Gastroesophageal sphincter (tissue), 4 donors: ENCODE results near the gene TMEM74B. TPM values are rescaled to one million over a fixed set of nuclear protein-coding genes. Genes with fewer than 3 reads are reported as not detected.

Experiments used
- ATAC-seq: fragments of 150-250 bp; one replicate; pipeline ENCODE4 v1.9.1; 2016; ENCODE audit warnings: mild to moderate bottlenecking, moderate library complexity
- H3K27ac ChIP-seq, 4 donors: fragments of 200-600 bp; sonication (generic) in 3 of 4; 1 replicate in 3 of 4; 2 replicates in 1 of 4; pipeline ENCODE4 v1.5.1; 2016 to 2019
- H3K27me3 ChIP-seq: fragments of 200-600 bp; sonication (generic); one replicate; pipeline ENCODE4 v1.5.1; 2019
- H3K36me3 ChIP-seq, 2 donors: fragments of 200-600 bp; sonication (generic); one replicate each; pipeline ENCODE4 v1.5.1; 2019; ENCODE audit warnings: control low read depth in 1 of 2
- H3K4me1 ChIP-seq, 3 donors: fragments of 200-600 bp; sonication (generic); 1 replicate in 2 of 3; 2 replicates in 1 of 3; pipeline ENCODE4 v1.5.1; 2016 to 2019; ENCODE audit warnings: control low read depth in 2 of 3
- H3K4me3 ChIP-seq, 2 donors: fragments of 200-600 bp; sonication (generic); one replicate each; pipeline ENCODE4 v1.5.1; 2019; ENCODE audit warnings: mild to moderate bottlenecking in 1 of 2, moderate library complexity in 1 of 2
- H3K9me3 ChIP-seq, 3 donors: fragments of 200-600 bp; sonication (generic); one replicate each; pipeline ENCODE4 v1.5.1; 2017 to 2019; ENCODE audit warnings: control low read depth in 2 of 3
- EP300 ChIP-seq: sonication (generic); formaldehyde crosslinking; IDR thresholded peaks from one replicate; pipeline ENCODE4 v1.6.1; 2017; ENCODE audit warnings: antibody characterized with exemption, mild to moderate bottlenecking
- POLR2A ChIP-seq, 2 donors: fragments of 450-650 bp; IDR thresholded peaks; one replicate each; pipeline ENCODE4 v1.6.1; 2017; ENCODE audit warnings: antibody characterized with exemption in 2 of 2, mild to moderate bottlenecking in 2 of 2, moderate library complexity in 1 of 2
- POLR2AphosphoS5 ChIP-seq: sonication (generic); formaldehyde crosslinking; IDR thresholded peaks from one replicate; pipeline ENCODE4 v1.6.1; 2017; ENCODE audit warnings: antibody characterized with exemption
- WGBS, 2 donors: methylation state at CpG; one replicate each; pipeline ENCODE4 v1.1.5; 2018; ENCODE audit warnings: low coverage in 1 of 2; 5-methylcytosine and 5-hydroxymethylcytosine counted together
- total RNA-seq, 4 donors: library from RNA; depleted of rRNA; stranded (reverse); fragments of >200 nt; gene quantifications; one replicate each; pipeline ENCODE4 v1.1.0, GENCODE V29; 2016
- TF ChIP-seq, protein P1 (sequence below), 4 experiments: fragments of 200-600 bp in 2 of 4; fragments of 450-650 bp in 2 of 4; sonication (generic) in 1 of 4; IDR thresholded peaks; one replicate each; pipeline ENCODE4 v1.5.1; 2017 to 2019; ENCODE audit warnings: antibody characterized with exemption in 4 of 4, mild to moderate bottlenecking in 2 of 4, moderate library complexity in 2 of 4

Gene TMEM74B
- total RNA-seq, 4 donors from 2014 or later, result 1.5 to 1.8 TPM; not detected in 2

DNA sequence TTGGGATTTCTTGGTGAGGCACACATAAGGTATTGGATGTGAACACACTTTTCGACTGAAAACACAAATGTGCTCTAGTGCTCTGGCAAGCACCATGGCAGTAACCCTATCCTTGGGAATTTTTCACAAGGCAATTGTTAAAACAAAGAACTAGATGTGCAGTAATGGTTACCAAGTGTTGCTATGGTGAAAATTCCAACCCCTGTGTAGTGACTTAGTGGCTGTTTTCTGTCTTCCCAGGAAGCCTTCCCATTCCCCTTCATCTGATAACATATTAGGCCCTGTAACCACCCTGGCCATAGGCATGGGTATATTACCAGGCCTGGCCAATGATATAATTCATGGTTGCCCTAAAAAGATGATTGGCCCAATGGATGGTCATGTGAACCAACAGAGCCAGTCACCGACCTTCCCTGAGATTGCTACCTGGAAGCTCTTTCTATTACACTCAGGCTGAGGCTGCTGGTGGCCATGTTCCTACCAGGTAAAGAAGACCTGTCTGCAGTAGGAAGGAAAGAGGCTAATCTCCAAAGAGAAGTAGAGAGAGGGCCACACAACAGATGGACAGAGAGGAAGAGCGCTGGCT lies 22.6 kb upstream of the TMEM74B start:
- Histone ChIP-seq H3K9me3 (no peaks in the 10 kb centered on the region), H3K4me1 (no peaks in the 10 kb centered on the region), H3K27ac (no peak overlapping the region), H3K36me3 (no peaks in the 10 kb centered on the region), H3K4me3 (no peak overlapping the region), H3K27me3 (peaks cover 31% of the 10 kb centered on the region)
- WGBS, 2 donors, result 83 to 100% methylated on average over 1 to 3 of the region's 3 CpGs
- TF ChIP-seq, protein P1, sequence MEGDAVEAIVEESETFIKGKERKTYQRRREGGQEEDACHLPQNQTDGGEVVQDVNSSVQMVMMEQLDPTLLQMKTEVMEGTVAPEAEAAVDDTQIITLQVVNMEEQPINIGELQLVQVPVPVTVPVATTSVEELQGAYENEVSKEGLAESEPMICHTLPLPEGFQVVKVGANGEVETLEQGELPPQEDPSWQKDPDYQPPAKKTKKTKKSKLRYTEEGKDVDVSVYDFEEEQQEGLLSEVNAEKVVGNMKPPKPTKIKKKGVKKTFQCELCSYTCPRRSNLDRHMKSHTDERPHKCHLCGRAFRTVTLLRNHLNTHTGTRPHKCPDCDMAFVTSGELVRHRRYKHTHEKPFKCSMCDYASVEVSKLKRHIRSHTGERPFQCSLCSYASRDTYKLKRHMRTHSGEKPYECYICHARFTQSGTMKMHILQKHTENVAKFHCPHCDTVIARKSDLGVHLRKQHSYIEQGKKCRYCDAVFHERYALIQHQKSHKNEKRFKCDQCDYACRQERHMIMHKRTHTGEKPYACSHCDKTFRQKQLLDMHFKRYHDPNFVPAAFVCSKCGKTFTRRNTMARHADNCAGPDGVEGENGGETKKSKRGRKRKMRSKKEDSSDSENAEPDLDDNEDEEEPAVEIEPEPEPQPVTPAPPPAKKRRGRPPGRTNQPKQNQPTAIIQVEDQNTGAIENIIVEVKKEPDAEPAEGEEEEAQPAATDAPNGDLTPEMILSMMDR (IDR thresholded peaks at IDR 0.05), result no peak
- no peak for TF ChIP-seq EP300
- no peak for TF ChIP-seq POLR2AphosphoS5
- no peak for TF ChIP-seq POLR2A (IDR thresholded peaks at IDR 0.05)
- no peak for ATAC-seq

- H3K9me3 ChIP-seq, result no peaks in the 10 kb centered on the region
- no peak overlapping the region for H3K27ac ChIP-seq
- no peak for TF ChIP-seq POLR2A (IDR thresholded peaks at IDR 0.05)
- no peak for TF ChIP-seq EP300
- no peak for TF ChIP-seq POLR2AphosphoS5
- TF ChIP-seq, protein P1 (IDR thresholded peaks at IDR 0.05), result no peak
- no peak for ATAC-seq
- no peak overlapping the region for H3K4me3 ChIP-seq
- H3K27me3 ChIP-seq, result peaks cover 23% of the 10 kb centered on the region
- H3K36me3 ChIP-seq, result no peaks in the 10 kb centered on the region
- WGBS, 2 donors, result 68 to 72% methylated on average over 10 to 16 of the region's 19 CpGs
- H3K4me1 ChIP-seq, result no peaks in the 10 kb centered on the region
Measured at GRCh38 chr20:1206366-1207148, 21.8 kb upstream of the TMEM74B start.

GRCh38 chr20:1205802-1206201 lies 21.0 kb upstream of the TMEM74B start:
- TF ChIP-seq, protein P1 (IDR thresholded peaks at IDR 0.05), result no peak
- TF ChIP-seq POLR2A (IDR thresholded peaks at IDR 0.05) (no peak), POLR2AphosphoS5 (no peak), EP300 (no peak)
- 83 to 93% methylated on average over 1 to 8 of the region's 8 CpGs for WGBS, 2 donors
- Histone ChIP-seq H3K27ac (no peak overlapping the region), H3K36me3 (no peaks in the 10 kb centered on the region), H3K4me3 (no peak overlapping the region), H3K4me1 (no peaks in the 10 kb centered on the region), H3K9me3 (no peaks in the 10 kb centered on the region), H3K27me3 (peaks cover 17% of the 10 kb centered on the region)
- no peak for ATAC-seq

DNA sequence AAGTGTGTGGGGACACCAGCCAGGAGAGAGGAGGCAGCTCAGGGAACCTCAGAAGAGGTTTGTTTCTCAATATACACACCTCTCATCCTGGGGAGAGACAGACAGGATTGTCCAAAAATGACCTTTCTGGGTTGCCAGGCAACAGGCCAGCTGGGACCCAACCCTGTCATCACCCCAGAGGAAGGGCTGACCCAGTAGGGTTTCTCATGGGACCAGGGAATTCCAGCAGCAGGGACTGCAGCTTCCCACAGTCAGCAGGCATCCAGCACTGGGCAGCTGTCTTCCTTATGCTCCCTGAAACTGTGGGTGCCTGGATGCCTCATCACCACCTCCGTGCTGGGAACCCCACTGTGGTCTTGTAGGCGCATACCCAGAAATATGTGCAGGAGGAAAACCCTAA lies 19.8 kb upstream of the TMEM74B start:
- no peaks in the 10 kb centered on the region for H3K4me1 ChIP-seq
- peaks cover 19% of the 10 kb centered on the region for H3K27me3 ChIP-seq
- H3K36me3 ChIP-seq, result no peaks in the 10 kb centered on the region
- H3K27ac ChIP-seq, result no peak overlapping the region
- H3K4me3 ChIP-seq, result no peak overlapping the region
- no peaks in the 10 kb centered on the region for H3K9me3 ChIP-seq
- 80% methylated on average over 1 of the region's 2 CpGs; no CpG with 5 or more reads in 1 of the 2 donors for WGBS, 2 donors
- TF ChIP-seq POLR2A (IDR thresholded peaks at IDR 0.05) (no peak), EP300 (no peak), POLR2AphosphoS5 (no peak)
- TF ChIP-seq, protein P1 (IDR thresholded peaks at IDR 0.05), result no peak
- no peak for ATAC-seq

DNA sequence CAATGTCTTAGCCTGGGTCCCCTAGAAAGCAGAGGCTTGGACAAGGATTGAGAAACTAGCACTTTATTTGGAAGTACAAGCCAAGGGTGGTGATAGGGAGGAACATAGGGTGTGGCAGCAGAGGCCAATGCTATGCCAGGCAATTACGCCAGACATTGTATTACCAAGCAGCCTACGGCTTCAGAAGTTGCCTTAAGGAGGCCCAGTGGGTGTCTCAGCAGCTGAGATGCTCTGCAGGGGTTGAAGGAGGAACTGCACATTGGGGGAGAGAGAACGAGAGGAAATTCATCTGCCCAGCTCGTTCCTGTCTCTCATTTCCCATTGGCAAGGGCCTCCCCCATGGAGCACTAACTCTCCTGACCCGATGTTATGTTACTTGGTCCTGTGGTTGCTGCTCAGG lies 19.3 kb upstream of the TMEM74B start:
- Histone ChIP-seq H3K27me3 (peaks cover 19% of the 10 kb centered on the region), H3K4me3 (no peak overlapping the region), H3K9me3 (no peaks in the 10 kb centered on the region), H3K36me3 (no peaks in the 10 kb centered on the region), H3K4me1 (no peaks in the 10 kb centered on the region), H3K27ac (no peak overlapping the region)
- peak; percentile 50 for ATAC-seq
- 65% methylated on average over 3 of the region's 5 CpGs; no CpG with 5 or more reads in 1 of the 2 donors for WGBS, 2 donors
- TF ChIP-seq POLR2AphosphoS5 (no peak), POLR2A (IDR thresholded peaks at IDR 0.05) (no peak), EP300 (no peak)
- TF ChIP-seq, protein P1 (IDR thresholded peaks at IDR 0.05), result no peak
